Spleen (tissue), 7 donors: Measurements from ENCODE around the gene PRKCZ.

Source experiments
- POLR2AphosphoS5 ChIP-seq, 3 donors: sonication (generic); formaldehyde crosslinking; IDR thresholded peaks; one replicate each; pipeline ENCODE4 v1.5.1; 2017; ENCODE audit warnings: antibody characterized with exemption in 3 of 3
- TF ChIP-seq, protein P1 (sequence below), 11 experiments: fragments of 200-600 bp in 7 of 11; fragments of 450-650 bp in 4 of 11; sonication (generic) in 4 of 11; IDR thresholded peaks in 8 of 11; conservative IDR thresholded peaks in 3 of 11; 1 replicate in 7 of 11; 2 replicates in 4 of 11; pipeline versions ENCODE4 v1.4.0 to v1.8.0; 2016 to 2021; ENCODE audit warnings: antibody characterized with exemption in 11 of 11, inconsistent platforms in 4 of 11, mild to moderate bottlenecking in 1 of 11
- donor health status: DM: no; HTN: no; CAD: no; lungs with moderate emphysema.
- donor health status: DM: no; HTN: no; CAD: no.
- donor health status: DM: no; HTN: no; CAD: no.

DNA sequence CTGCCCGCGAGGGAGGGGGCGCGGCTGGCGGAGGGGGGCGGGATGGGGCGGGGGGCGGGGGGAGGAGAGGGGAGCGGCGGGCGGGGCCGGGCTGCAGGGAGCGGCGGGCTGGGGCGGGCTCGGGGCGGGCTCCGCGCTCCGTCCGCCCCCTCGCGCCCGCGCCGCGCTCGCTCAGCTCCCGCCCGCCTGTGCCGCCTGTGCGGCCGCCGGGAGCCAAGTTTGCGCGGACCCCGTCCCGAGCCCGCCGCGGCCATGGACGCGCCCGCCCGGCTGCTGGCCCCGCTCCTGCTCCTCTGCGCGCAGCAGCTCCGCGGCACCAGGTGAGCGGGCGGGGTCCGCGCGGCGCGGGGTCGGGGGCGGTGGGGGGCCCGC, 31.1 kb upstream of the PRKCZ start, which contains the start of gene GABRD:
- TF ChIP-seq, protein P1, sequence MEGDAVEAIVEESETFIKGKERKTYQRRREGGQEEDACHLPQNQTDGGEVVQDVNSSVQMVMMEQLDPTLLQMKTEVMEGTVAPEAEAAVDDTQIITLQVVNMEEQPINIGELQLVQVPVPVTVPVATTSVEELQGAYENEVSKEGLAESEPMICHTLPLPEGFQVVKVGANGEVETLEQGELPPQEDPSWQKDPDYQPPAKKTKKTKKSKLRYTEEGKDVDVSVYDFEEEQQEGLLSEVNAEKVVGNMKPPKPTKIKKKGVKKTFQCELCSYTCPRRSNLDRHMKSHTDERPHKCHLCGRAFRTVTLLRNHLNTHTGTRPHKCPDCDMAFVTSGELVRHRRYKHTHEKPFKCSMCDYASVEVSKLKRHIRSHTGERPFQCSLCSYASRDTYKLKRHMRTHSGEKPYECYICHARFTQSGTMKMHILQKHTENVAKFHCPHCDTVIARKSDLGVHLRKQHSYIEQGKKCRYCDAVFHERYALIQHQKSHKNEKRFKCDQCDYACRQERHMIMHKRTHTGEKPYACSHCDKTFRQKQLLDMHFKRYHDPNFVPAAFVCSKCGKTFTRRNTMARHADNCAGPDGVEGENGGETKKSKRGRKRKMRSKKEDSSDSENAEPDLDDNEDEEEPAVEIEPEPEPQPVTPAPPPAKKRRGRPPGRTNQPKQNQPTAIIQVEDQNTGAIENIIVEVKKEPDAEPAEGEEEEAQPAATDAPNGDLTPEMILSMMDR (IDR thresholded peaks at IDR 0.05 in 8 of 11, conservative IDR thresholded peaks at IDR 0.05 in 3 of 11), result no peak
- no peak for TF ChIP-seq POLR2AphosphoS5 (IDR thresholded peaks at IDR 0.05)
